Measurements from ENCODE around the gene DYNLT4. TPM values are rescaled to one million over a fixed set of nuclear protein-coding genes. Genes with fewer than 3 reads are reported as not detected.

Gene DYNLT4
- total and polyA plus RNA-seq, 2 donors (not counting 3 experiments of a cell fraction or from before 2014, with no cell fraction given): 0.46 to 0.62 TPM

GRCh38 chr1:44854970-44855369 lies 47.8 kb upstream of the DYNLT4 start:
- intact Hi-C loops (cut with micrococcal nuclease) (no loop called here), dilution Hi-C loops (cut with MboI; ENCODE audit: extremely low pct_ligation_motif_present, low sequenced_read_pairs) (no loop called here)
- Histone ChIP-seq H3K4me3 (replicated peaks in 1 of 3; ENCODE audit: insufficient read depth in 1 of 3, low read depth in 1 of 3, low read length in 3 of 3) (no peak overlapping the region), H2AFZ (ENCODE audit: low read depth, low read length) (no peak overlapping the region), H3K27me3 (ENCODE audit: control insufficient read depth in 2 of 2, insufficient read depth in 2 of 2, low read length in 2 of 2) (no peaks in the 10 kb centered on the region), H3K9me3 (replicated peaks; ENCODE audit: control insufficient read depth, insufficient read depth, low read length) (no peaks in the 10 kb centered on the region), H3K79me2 (ENCODE audit: control insufficient read depth, insufficient read depth, low read length) (no peaks in the 10 kb centered on the region), H3K4me2 (ENCODE audit: insufficient read depth, low read length) (no peak overlapping the region), H3K9ac (replicated peaks; ENCODE audit: extremely low read depth, insufficient read depth, low read length) (no peak overlapping the region), H3K36me3 (ENCODE audit: control insufficient read depth in 2 of 2, extremely low read depth in 1 of 2, insufficient read depth in 2 of 2, low read length in 2 of 2) (peaks cover 3% of the 10 kb centered on the region in 2 experiments), H3K27ac (ENCODE audit: insufficient read depth, low read depth, low read length) (no peak overlapping the region), H3K4me1 (ENCODE audit: control insufficient read depth, extremely low read depth, insufficient read depth, low read length) (no peaks in the 10 kb centered on the region), H4K20me1 (replicated peaks; ENCODE audit: control insufficient read depth, extremely low read depth, insufficient read depth, low read length) (no peaks in the 10 kb centered on the region), H3K9me1 (replicated peaks; ENCODE audit: control insufficient read depth, extremely low read depth, insufficient read depth, low read length) (no peaks in the 10 kb centered on the region)
- no peak for FAIRE-seq
- no peak for DNase-seq (ENCODE audit: low read depth, low spot score)
- BruUV-seq (replicated peaks): no TSS peak
- POLR2A ChIA-PET: no interaction called here
- CTCF ChIA-PET: no interaction called here
- TF ChIP-seq FOS (IDR thresholded peaks at IDR 0.05; ENCODE audit: borderline replicate concordance, insufficient read depth, low read length): no peak

- H3K9ac ChIP-seq (replicated peaks; ENCODE audit: extremely low read depth, insufficient read depth, low read length): no peak overlapping the region
- H3K4me2 ChIP-seq (ENCODE audit: insufficient read depth, low read length): no peak overlapping the region
- TF ChIP-seq POLR2AphosphoS5 (IDR thresholded peaks at IDR 0.05; ENCODE audit: insufficient read depth, low read depth, low read length) (no peak), CTCF (IDR thresholded peaks at IDR 0.05; ENCODE audit: extremely low read depth in 1 of 2, insufficient read depth in 1 of 2, low read depth in 1 of 2, low read length in 2 of 2) (no peak), FOS (IDR thresholded peaks at IDR 0.05; ENCODE audit: borderline replicate concordance, insufficient read depth, low read length) (no peak), JUN (IDR thresholded peaks at IDR 0.05; ENCODE audit: borderline replicate concordance, insufficient read depth, insufficient read length, low read depth) (no peak), MAX (IDR thresholded peaks at IDR 0.05; ENCODE audit: insufficient read depth, insufficient read length) (no peak), GATA2 (IDR thresholded peaks at IDR 0.05; ENCODE audit: insufficient read depth, insufficient read length, low read depth, low read length) (no peak), EZH2 (IDR thresholded peaks at IDR 0.05; ENCODE audit: borderline replicate concordance, low read depth, low read length, severe bottlenecking) (no peak), POLR2A (IDR thresholded peaks at IDR 0.05; ENCODE audit: low read depth, low read length) (no peak), MYC (IDR thresholded peaks at IDR 0.05; ENCODE audit: low read depth, low read length) (no peak)
- dilution Hi-C loops (cut with MboI; ENCODE audit: extremely low pct_ligation_motif_present, low sequenced_read_pairs) (no loop called here), intact Hi-C loops (cut with micrococcal nuclease) (no loop called here)
- no peaks in the 10 kb centered on the region for H4K20me1 ChIP-seq (replicated peaks; ENCODE audit: control insufficient read depth, extremely low read depth, insufficient read depth, low read length)
- H3K4me3 ChIP-seq (replicated peaks in 1 of 3; ENCODE audit: insufficient read depth in 1 of 3, low read depth in 1 of 3, low read length in 3 of 3): no peak overlapping the region
- no TSS peak for BruUV-seq (replicated peaks)
- H3K27ac ChIP-seq (ENCODE audit: insufficient read depth, low read depth, low read length): no peak overlapping the region
- peaks cover 3% of the 10 kb centered on the region in 2 experiments for H3K36me3 ChIP-seq (ENCODE audit: control insufficient read depth in 2 of 2, extremely low read depth in 1 of 2, insufficient read depth in 2 of 2, low read length in 2 of 2)
- ChIA-PET POLR2A (no interaction called here), CTCF (interaction anchor here (1.0 to 2.0 kb wide), 4 partner anchors 12 to 145 kb away, joined by 3 to 7 read pairs (median 4); no protein-coding TSS in a partner anchor)
- no peaks in the 10 kb centered on the region for H3K79me2 ChIP-seq (ENCODE audit: control insufficient read depth, insufficient read depth, low read length)
- no peaks in the 10 kb centered on the region for H3K9me1 ChIP-seq (replicated peaks; ENCODE audit: control insufficient read depth, extremely low read depth, insufficient read depth, low read length)
- no peaks in the 10 kb centered on the region for H3K4me1 ChIP-seq (ENCODE audit: control insufficient read depth, extremely low read depth, insufficient read depth, low read length)
- no peak for DNase-seq (ENCODE audit: low read depth, low spot score)
- H2AFZ ChIP-seq (ENCODE audit: low read depth, low read length): no peak overlapping the region
- no peak for FAIRE-seq
- H3K27me3 ChIP-seq (ENCODE audit: control insufficient read depth in 2 of 2, insufficient read depth in 2 of 2, low read length in 2 of 2): no peaks in the 10 kb centered on the region
- H3K9me3 ChIP-seq (replicated peaks; ENCODE audit: control insufficient read depth, insufficient read depth, low read length): no peaks in the 10 kb centered on the region
These were observed 46.0 kb upstream of the DYNLT4 start for GRCh38 chr1:44853201-44853600.
